Smooth muscle cell (in vitro differentiated cells): ENCODE measurements around the gene AKAP6. TPM values are rescaled to one million over a fixed set of nuclear protein-coding genes. Genes with fewer than 3 reads are reported as not detected.
A peak's percentile ranks its signal among the peaks of the same experiment; 100 is the strongest.

Experiments
- DNase-seq: peaks from one replicate; lab custom pipeline; 2025; ENCODE audit not compliant: unreplicated experiment; lab: John Stamatoyannopoulos, UW
- H2AFZ ChIP-seq: fragments of 200-600 bp; sonication (generic); 2 replicates; pipeline ENCODE4 v1.6.0; 2016; ENCODE audit warnings: antibody characterized with exemption, low read depth, mild to moderate bottlenecking
- H3F3A ChIP-seq: fragments of 200-600 bp; sonication (generic); 2 replicates; pipeline ENCODE4 v1.6.0; 2017; ENCODE audit warnings: antibody characterized with exemption, low read depth
- H3K27ac ChIP-seq: fragments of 200-600 bp; sonication (generic); 2 replicates; pipeline ENCODE4 v1.5.1; 2016; ENCODE audit warnings: low read depth, mild to moderate bottlenecking
- H3K27me3 ChIP-seq: fragments of 200-600 bp; sonication (generic); 2 replicates; pipeline ENCODE4 v1.6.1; 2016; ENCODE audit warnings: low read depth, mild to moderate bottlenecking
- H3K36me3 ChIP-seq: fragments of 200-600 bp; sonication (generic); 2 replicates; pipeline ENCODE4 v1.5.1; 2016; ENCODE audit warnings: low read depth
- H3K4me1 ChIP-seq: fragments of 200-600 bp; sonication (generic); 2 replicates; pipeline ENCODE4 v1.5.1; 2016; ENCODE audit warnings: low read depth
- H3K4me2 ChIP-seq: fragments of 200-600 bp; sonication (generic); 2 replicates; pipeline ENCODE4 v1.6.0; 2016; ENCODE audit warnings: mild to moderate bottlenecking
- H3K4me3 ChIP-seq: fragments of 200-600 bp; sonication (generic); 2 replicates; pipeline ENCODE4 v1.5.1; 2016; ENCODE audit warnings: mild to moderate bottlenecking
- H3K79me2 ChIP-seq: fragments of 200-600 bp; sonication (generic); 2 replicates; pipeline ENCODE4 v1.6.0; 2016; ENCODE audit warnings: low read depth, mild to moderate bottlenecking
- H3K9ac ChIP-seq: fragments of 200-600 bp; sonication (generic); 2 replicates; pipeline ENCODE4 v1.6.0; 2016; ENCODE audit warnings: low read depth
- H3K9me3 ChIP-seq: fragments of 200-600 bp; sonication (generic); replicated peaks from 2 replicates; pipeline ENCODE4 v1.5.1; 2016; ENCODE audit warnings: low read depth
- H4K20me1 ChIP-seq: fragments of 200-600 bp; sonication (generic); 2 replicates; pipeline ENCODE4 v1.6.0; 2016; ENCODE audit warnings: low read depth
- CTCF ChIP-seq: fragments of 200-600 bp; sonication (generic); IDR thresholded peaks from 2 replicates; pipeline ENCODE4 v1.5.1; 2017; ENCODE audit warnings: borderline replicate concordance, mild to moderate bottlenecking, antibody characterized with exemption; ENCODE audit not compliant: insufficient read depth, poor library complexity, severe bottlenecking
- WGBS: methylation state at CpG from one replicate; pipeline ENCODE4 v1.1.7; 2016; ENCODE audit warnings: low lambda C conversion rate; 5-methylcytosine and 5-hydroxymethylcytosine counted together
- polyA plus RNA-seq: library from polyadenylated mRNA; unstranded; fragments of >200 nt; fragmentation: Nextera tagmentation; extraction: Ambion mirVana; gene quantifications from 2 replicates; pipeline ENCODE4 v1.2.1, GENCODE V29; 2016
- total RNA-seq: library from RNA; depleted of rRNA; stranded (reverse); fragments of >200 nt; gene quantifications from 2 replicates; pipeline ENCODE4 v1.2.3, GENCODE V29; 2014

AKAP6 gene
- total and polyA plus RNA-seq, 2 experiments from 2014 or later, result 1.3 to 6.4 TPM

DNA sequence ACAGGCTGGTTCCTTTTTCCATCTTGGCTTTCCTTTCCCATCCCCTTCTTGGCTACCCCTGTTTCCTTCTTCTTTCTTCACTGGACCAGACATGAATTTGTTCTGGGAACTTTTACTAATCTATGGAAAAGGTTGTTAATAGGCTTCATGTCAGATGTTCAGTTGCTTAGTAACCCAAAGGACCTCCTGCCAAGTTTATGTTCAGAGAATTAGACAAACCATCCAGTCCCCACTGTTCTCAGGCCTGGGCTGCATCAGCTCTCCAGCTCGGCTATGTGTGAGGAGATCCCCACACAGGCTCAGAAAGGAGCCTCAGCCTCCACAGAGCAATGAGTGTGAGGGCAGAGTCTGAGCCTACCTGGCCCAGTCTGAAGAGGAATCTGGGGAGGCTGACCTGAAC lies 78.0 kb downstream of the AKAP6 start:
- no peak overlapping the region for H3K4me3 ChIP-seq
- H3K9me3 ChIP-seq, result no peaks in the 10 kb centered on the region
- H3K36me3 ChIP-seq, result no peaks in the 10 kb centered on the region
- H2AFZ ChIP-seq, result peak overlapping the region; percentile 11
- H4K20me1 ChIP-seq, result no peaks in the 10 kb centered on the region
- H3K27me3 ChIP-seq, result no peaks in the 10 kb centered on the region
- H3K79me2 ChIP-seq, result no peaks in the 10 kb centered on the region
- H3K9ac ChIP-seq, result no peak overlapping the region
- TF ChIP-seq CTCF, result no peak
- H3F3A ChIP-seq, result peaks cover 3% of the 10 kb centered on the region
- no peak overlapping the region for H3K4me2 ChIP-seq
- 21% methylated on average over 1 of the region's 1 CpG for WGBS
- H3K27ac ChIP-seq, result no peak overlapping the region
- peaks cover 4% of the 10 kb centered on the region for H3K4me1 ChIP-seq
- no peak for DNase-seq

- Histone ChIP-seq H2AFZ (peak overlapping the region; percentile 11), H3K9me3 (no peaks in the 10 kb centered on the region), H3K4me3 (no peak overlapping the region), H3K4me2 (peak overlapping the region; percentile 39), H3K27me3 (no peaks in the 10 kb centered on the region), H3F3A (peaks cover 3% of the 10 kb centered on the region), H3K9ac (no peak overlapping the region), H3K36me3 (no peaks in the 10 kb centered on the region), H3K79me2 (no peaks in the 10 kb centered on the region), H3K27ac (peak overlapping the region; percentile 7), H4K20me1 (no peaks in the 10 kb centered on the region), H3K4me1 (peaks cover 4% of the 10 kb centered on the region)
- no peak for DNase-seq
- no peak for TF ChIP-seq CTCF
- 50% methylated on average over 3 of the region's 3 CpGs for WGBS
These were observed 78.9 kb downstream of the AKAP6 start for GRCh38 chr14:32408018-32408417.

DNA sequence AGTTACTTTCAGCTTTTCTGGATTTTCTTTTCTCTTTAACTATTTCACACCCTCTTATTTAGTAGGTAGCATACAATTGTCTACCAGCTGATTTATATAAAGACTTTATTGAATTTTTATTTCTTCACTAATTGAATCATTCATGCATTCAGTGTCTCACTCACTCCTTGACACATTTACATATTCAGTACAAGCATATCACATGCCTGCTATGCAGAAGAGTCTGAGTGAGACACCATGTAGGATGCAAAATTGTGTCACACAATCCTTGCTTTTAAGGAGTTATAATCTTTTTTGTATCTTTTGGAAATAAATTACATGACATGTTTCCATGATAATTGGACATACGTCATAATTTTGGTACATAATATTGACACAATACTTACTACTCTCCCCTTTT lies 83.0 kb downstream of the AKAP6 start:
- Histone ChIP-seq H3K4me2 (no peak overlapping the region), H3K27ac (no peak overlapping the region), H3K4me3 (no peak overlapping the region), H3K4me1 (no peaks in the 10 kb centered on the region), H3K36me3 (no peaks in the 10 kb centered on the region), H3K79me2 (no peaks in the 10 kb centered on the region), H2AFZ (no peak overlapping the region), H3F3A (no peaks in the 10 kb centered on the region), H3K9ac (no peak overlapping the region), H3K9me3 (no peaks in the 10 kb centered on the region), H3K27me3 (no peaks in the 10 kb centered on the region), H4K20me1 (no peaks in the 10 kb centered on the region)
- 96% methylated on average over 1 of the region's 1 CpG for WGBS
- DNase-seq, result no peak
- TF ChIP-seq CTCF, result no peak

- 42% methylated on average over 2 of the region's 2 CpGs for WGBS
- H3K4me1 ChIP-seq, result peaks cover 1% of the 10 kb centered on the region
- no peak overlapping the region for H2AFZ ChIP-seq
- H3K36me3 ChIP-seq, result no peaks in the 10 kb centered on the region
- H4K20me1 ChIP-seq, result no peaks in the 10 kb centered on the region
- no peaks in the 10 kb centered on the region for H3K9me3 ChIP-seq
- H3F3A ChIP-seq, result no peaks in the 10 kb centered on the region
- no peak overlapping the region for H3K27ac ChIP-seq
- H3K4me2 ChIP-seq, result no peak overlapping the region
- no peaks in the 10 kb centered on the region for H3K79me2 ChIP-seq
- H3K4me3 ChIP-seq, result no peak overlapping the region
- no peak for DNase-seq
- no peak overlapping the region for H3K9ac ChIP-seq
- TF ChIP-seq CTCF, result no peak
- H3K27me3 ChIP-seq, result no peaks in the 10 kb centered on the region
These were observed 83.4 kb downstream of the AKAP6 start for GRCh38 chr14:32412532-32412931.
